ENCODE data around the gene GRIK2.

GRIK2 gene

DNA sequence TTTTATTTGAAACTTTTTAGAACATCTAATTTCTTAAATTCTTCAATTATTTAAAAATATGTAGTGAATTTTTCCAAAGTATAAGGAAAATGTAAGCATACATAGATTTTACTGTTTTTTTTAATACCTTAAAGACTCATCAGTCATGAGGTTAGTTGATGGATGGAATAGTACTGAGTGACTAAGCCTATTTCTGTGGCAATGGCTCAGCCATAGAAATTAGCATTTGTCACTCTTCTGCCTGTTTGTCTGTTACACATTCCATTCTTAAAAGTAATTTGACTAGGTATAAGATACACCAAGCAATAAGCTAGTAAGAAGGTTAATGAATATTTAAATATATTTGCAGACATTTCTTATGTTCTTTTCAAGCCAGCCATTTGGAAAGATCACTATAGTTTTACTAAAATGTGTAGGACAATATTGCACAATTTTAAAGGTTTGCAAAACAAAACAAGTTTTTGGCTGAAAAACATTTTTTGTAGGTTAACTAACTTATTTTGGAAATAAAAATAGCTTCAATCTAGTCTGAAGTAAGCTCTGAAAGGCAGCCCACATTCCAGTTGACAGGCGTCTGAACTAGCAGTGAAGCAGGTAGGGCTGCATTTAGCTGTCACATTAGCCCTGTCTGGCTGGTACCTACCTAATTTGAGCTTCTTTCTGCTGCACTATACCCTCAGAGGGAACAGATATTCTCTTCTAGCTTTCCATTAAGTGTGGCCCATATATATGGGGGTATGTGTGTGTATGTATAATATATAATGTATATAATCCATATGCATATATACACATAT lies 385.7 kb downstream of the GRIK2 start:
- DNase-seq (ENCODE audit: low read depth in 3 of 3) = no peak

DNA sequence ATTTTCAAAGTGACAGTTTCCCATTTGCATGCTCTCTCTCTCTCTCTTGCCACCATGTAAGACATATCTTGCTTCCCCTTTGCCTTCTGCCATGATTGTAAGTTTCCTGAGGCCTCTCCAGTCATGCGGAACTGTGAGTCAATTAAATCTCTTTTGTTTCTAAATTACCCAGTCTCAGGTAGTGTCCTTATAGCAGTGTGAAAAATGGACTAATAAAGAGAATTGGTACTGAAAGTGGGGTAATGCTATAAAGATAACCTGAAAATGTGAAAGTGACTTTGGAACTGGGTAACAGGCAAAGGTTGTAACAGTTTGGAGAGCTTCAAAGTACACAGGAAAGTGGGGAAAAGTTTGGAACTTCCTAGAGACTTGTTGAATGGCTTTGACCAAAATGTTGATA lies 389.8 kb downstream of the GRIK2 start:
- DNase-seq (ENCODE audit: low read depth in 3 of 3) = no peak

DNA sequence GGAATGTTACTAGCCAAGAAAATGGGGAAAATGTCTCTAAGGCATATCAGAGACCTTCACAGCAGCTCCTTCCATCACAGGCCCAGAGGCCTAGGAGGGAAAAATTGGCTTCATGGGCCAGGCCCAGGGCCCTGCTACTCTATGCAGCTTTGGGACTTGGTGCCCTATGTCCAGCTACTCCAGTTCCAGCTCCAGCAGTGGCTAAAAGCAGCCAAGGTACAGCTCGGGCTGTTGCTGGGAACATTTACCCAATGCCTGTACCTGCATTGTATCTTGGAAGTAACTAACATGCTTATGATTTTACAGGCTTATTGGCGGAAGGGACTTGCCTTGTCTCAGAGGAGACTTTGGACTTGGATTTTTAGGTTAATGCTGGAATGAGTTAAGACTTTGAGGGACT lies 390.6 kb downstream of the GRIK2 start:
- DNase-seq (ENCODE audit: low read depth in 3 of 3) = no peak

DNA sequence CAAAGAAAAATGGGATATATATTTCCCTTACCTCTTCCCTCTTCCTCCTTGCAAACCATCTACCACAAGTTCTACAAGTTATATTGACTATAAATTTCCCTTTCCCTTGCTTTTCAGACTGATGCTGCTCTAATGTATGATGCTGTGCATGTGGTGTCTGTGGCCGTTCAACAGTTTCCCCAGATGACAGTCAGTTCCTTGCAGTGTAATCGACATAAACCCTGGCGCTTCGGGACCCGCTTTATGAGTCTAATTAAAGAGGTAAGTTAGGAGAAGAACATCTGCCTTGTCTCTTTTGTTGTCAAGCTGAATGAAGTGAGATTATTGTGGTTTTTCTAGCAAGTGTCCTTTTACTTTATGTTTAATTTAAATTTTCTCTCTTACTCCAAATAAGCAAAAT lies 406.0 kb downstream of the GRIK2 start:
- no peak for DNase-seq (ENCODE audit: low read depth in 3 of 3)

DNA sequence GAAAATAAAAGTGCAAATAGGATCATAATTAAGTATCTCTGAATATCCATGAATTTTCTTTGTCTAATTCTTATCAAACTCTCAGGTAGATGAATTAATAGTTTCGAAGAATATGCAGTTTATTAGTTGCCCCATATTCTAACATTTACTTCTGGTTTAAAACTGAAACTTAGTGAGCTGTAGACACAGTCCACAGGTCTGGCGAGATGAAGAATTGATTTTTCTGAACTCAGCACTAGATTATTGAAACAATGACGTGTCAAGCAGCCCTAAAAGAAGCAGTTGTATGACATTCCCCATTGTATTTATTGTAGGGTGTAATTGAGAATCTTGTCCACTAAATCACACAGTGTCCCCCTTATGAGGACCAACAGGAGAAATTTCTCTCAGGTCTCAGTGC lies 407.1 kb downstream of the GRIK2 start:
- no peak for DNase-seq (ENCODE audit: low read depth in 3 of 3)

DNA sequence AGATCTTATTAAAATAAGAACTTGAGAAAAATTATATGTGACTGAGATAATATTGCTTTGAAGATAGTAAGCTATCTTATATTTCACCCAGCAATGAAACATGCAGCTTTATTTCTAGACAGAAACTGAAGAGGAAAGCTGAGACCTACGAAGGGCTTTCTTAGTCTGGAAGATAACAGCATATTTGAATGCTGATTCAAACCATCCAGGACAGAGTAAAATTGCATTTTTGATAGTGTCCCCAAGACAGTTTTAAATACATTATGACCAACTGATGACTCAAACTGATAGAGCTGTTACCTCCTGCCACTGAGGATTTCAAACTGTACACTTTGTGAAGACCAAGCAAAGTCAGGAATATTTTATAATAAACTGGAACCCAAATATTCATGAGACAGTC lies 409.6 kb downstream of the GRIK2 start:
- DNase-seq (ENCODE audit: low read depth in 3 of 3) = no peak

DNA sequence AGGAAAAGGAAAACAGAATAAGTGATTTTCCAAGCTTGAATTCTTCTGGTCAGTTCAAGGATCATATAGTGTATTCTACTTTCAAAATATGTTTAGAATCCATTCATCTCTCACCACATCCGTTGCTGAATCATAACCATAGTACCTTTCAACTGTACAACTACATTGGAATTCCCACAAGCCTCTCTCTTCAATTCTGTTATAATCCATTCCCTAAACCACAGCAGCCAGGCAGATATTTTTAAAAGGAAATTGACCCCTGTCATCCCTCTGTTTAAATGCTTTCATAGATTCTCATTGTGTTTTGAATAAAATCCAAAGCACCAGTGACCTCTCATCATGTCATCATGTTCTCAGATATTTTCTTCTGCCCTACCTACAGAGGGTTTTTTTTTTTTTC lies 412.7 kb downstream of the GRIK2 start:
- no peak for DNase-seq (ENCODE audit: low read depth in 3 of 3)

DNA sequence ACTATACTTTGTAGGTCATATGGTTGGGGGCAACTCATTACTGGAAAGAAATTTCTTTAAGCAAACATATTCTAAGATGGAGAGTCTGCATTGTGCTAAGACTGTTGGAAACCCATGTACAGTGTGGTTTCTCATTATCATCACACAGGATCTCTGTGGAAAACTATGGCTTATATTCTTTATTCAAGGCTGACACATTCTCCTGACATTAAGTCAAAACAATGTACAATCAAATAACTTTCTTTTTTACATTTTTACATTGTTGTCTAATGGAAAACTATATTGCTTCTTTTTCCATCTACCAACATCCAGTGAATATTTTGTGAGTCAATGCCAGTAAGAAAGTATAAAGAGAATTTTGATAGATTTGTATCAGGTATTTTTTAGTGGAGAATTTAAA lies 417.6 kb downstream of the GRIK2 start:
- no peak for DNase-seq (ENCODE audit: low read depth in 3 of 3)

DNA sequence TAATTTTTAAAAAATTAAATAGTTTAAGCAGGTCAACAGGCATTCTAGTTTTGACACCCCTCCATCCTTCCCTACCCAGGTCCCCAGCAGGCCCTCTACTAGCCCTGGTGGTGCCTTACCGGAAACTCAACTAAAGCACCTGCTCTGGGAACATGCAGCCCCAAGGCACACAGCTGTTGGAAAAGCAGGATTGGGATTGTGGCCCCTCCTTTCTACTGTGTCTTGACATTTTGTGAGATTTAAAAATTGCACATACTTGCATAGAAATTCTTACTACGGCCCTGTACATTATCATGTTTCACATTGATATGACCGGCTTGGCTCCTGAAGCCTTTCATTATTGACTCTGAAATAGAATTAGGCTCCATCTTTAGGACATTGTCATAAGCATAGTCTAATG lies 423.2 kb downstream of the GRIK2 start:
- DNase-seq (ENCODE audit: low read depth in 3 of 3) = no peak

DNA sequence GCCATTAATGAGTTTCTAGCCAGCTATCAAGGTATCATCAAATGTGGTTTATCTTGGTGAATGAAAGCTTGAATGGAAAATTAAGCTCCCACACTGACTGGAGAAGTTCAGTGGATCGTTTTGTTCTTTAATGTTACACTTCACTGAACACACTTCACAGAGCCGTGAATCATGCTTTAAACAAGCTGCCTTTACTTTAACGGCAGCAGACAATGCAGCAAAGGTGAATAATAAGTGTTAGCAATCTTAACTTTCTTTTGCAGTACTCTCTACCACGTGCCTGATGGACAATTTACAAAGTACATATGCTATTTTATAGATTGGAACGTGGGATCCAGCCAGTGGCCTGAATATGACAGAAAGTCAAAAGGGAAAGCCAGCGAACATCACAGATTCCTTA lies 424.5 kb downstream of the GRIK2 start:
- DNase-seq (ENCODE audit: low read depth in 3 of 3) = no peak

DNA sequence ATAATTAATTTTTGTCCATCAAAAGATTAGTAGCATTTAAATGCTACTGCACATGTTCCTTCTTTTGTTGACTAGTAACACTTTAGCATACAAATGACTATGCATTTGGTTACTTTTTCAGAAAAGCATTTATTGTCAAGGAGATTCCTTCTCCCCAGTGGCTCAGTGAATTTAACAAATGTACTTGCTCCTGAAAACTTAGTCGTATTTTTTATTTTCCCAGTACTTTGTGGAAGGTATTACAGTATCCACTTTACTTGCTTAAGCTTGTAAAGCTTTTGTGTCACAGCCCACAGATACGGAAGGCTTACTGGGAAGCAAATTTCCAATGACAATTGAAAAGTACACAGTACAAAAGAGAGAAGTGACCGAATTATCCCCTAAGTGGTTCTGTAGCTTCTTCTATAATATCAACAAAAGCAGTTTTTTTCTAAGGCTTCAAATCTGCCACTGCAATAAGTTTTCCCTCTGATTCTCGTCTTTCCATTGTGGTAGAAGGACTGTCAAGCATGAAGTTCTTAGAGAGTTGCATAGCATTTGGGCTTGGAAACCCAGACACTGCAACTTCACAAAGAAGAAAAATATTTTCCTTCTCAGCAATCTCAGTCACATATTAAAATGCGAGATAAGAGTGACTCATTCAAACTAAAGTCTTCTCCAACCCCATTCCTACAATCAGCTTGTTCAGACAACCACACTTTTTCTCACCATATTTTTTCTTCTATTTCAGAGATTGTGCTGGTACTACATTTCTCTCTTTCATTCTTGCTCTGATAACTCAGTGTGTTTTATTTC lies 431.2 kb downstream of the GRIK2 start:
- DNase-seq (ENCODE audit: low read depth in 3 of 3) = no peak

DNA sequence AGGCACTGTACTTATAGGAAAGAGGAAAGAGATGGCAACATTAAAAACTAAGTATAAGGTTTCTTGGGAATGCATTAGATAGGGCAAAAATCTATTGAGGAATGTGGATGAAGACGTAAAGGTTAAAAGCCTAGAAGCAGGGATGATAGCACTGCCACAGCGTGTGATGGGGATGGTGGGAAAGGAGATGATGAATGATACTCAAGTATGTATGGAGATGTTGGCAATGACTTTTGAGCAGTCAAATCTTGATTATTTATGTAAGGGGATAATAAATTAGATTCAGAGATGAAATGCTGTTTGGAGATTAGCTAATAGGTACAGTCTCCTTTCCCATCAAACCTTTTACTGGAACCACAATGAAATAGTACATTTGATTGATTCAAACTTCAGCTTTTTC lies 432.8 kb downstream of the GRIK2 start:
- no peak for DNase-seq (ENCODE audit: low read depth in 3 of 3)

DNA sequence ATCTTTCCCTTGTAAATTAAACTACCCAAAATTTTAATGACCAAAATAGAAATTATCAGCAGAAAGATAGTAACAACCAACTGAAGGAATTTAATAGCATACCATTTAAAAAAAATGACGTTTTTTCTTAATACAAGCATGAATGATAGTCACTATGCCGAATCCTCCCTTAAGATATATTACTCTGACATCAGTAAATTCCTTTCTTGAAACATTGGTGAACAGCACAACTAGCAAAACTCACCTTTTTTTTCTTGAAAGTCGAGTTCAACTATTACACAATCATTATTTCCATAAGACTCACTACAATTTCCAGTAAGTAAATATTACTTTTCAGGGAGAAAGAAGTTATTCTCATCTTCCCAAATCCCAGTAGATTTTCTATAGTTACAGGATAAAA lies 433.2 kb downstream of the GRIK2 start:
- DNase-seq (ENCODE audit: low read depth in 3 of 3) = no peak

DNA sequence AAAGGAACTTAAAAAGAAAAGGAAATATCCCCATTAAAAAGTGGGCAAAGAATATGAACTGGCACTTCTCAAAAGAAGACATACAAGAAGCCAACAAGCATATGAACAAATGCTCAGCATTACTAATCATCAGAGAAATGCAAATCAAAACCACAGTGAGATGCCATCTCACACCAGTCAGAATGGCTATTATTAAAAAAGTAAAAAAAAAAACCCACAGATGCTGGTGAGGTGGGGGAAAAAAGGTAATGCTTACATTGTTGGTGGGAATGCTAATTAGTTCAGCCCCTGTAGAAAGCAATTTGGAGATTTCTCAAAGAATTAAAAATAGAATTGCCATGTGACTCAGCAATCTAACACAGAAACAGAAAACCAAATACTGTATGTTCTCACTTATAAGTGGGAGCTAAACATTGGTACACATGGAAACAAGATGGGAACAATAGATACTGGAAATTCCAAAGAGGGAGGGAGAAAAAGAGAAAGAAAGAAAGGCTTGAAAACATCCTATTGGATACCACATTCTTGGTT lies 437.1 kb downstream of the GRIK2 start:
- DNase-seq (ENCODE audit: low read depth in 3 of 3) = no peak

DNA sequence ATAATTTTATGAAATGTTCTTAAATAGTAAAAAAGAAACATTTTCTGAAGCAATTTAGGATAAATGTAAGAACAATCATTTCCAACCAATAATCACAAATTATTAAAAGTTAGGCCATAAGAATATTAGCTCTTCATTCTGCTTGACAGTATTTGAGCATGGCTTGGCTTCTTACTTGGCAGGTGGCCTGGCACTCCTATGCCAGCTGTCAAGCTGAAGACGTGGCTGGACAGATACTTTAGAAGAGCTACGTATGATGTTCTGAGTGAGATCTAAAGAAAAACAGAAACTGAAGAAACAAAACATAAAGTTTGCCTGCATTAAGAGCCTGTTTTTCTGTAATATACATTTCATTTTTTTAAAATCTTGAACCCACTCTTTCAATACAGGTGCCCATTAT lies 438.9 kb downstream of the GRIK2 start:
- DNase-seq (ENCODE audit: low read depth in 3 of 3) = no peak

DNA sequence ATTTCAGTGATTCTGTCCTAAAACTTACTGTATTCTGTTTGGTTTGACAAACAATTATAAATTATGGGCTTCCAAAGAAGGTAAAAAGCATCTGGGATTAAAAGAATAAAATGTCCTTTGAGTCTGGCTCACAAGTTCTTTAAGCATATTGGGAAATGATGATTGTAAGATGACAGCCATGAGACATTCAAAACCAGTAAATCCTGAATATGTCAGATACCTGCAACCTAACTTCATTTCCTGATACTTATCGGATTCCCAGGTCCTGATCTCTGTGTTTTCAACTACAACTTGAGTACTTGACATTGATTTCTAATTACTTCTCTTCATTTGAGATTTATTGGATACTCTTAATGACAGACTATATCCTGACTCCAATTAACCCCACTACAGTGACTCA lies 446.6 kb downstream of the GRIK2 start:
- no peak for DNase-seq (ENCODE audit: low read depth in 3 of 3)

DNA sequence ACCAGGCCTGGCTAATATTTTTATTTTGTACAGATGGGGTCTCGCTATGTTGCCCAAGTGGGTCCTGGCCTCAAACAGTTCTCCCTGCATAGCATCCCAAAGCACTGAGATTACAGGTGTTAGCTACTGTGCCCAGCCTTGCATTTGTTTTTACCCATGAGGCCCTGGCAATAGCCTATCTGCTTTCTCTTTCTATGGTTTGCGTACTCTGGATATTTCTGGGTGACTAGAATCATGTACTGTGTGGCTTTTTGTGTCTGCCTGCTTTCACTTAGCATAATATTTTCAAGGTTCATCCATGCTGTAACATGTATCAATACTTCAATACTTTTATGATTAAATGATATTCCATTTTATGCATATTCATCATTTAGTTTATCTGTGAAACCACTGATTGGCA lies 451.7 kb downstream of the GRIK2 start:
- no peak for DNase-seq (ENCODE audit: low read depth in 3 of 3)

DNA sequence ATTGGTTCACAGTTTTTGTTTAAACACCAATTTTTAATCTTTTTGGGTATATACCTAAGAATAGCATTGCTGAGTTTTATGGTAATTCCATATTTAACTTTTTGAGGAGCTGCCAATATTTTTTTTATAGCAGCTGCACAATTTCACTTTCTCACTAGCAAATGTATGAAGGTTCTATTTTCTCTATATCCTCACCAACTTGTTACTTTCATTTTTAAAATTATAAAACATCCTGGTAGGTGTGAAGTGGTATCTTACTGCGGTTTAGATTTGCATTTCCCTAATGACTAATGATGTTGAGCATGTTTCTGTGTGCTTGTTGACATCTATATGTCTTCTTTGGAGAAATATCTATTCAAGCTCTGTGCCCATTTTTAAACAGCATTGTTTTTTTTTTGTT lies 452.1 kb downstream of the GRIK2 start:
- DNase-seq (ENCODE audit: low read depth in 3 of 3) = no peak

DNA sequence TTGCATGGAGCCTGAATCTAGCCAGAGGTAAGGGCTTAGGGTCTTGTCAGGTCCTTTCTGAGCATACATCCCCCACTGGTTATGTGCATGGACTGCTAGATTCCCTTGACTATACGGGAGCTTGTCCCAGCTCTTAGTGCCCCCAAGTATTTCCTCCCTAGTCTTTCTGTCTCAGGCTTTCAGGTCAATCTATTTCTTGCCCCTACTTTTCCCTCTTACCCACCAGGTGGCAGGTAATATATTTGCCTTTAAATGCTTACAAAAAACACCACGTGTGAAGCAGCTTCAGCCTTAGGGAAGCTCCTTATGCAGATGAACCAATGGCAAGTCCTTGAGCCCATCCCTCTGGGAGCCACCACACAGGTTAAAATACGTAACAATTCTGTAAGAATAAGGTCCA lies 454.2 kb downstream of the GRIK2 start:
- DNase-seq (ENCODE audit: low read depth in 3 of 3) = no peak

DNA sequence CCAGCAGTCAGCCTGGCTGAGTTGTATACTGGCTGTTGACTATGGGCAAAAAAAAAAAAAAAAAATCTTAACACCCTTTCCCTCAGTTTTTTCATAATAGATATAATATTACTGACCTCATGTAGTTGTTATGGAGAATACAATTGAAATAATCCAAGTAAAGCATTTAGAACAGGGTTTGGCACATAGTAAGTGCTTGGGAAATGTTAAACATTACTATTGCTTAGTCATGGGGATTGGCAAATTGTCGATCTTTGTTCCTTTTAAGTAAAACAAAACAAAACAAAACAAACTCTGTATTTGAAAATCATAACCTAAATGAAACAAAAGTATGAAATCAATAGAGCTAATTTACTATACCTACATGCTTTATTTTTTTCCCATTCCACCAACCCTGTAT lies 458.4 kb downstream of the GRIK2 start:
- DNase-seq (ENCODE audit: low read depth in 3 of 3) = no peak

DNA sequence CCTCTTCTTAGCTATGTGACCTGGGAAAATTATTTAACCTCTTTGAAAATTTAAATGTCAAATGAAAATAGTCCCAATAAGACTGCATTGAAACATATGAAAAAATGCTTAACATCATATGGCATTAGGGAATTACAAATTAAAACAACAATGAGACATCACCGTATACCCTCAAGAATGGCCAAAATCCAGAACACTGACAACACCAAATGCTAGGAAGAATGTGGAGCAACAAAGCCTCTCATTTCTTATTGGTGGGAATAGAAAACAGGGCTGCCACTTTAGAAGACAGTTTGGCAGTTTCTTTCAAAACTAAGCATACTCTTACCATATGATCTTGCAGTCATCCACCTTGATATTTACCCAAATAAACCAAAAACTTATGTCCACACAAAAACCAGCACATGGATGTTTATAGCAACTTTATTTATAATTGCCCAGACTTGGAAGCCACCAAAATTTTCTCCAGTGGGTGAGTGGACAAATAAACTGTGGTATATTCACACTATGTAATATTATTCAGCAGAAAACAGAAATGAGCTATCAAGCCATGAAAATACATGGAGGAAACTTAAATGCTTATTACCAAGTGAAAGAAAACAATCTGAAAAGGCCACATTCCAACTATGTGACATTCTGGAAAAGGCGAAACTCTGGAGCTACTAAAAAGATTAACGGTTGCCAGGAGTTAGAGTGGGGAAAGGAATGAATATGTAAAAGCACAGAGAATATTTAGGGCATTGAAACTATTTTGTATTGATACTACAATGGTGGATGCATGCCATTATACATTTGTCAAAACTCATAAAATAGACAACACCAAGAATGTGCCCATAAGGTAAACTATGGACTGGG lies 459.9 kb downstream of the GRIK2 start:
- DNase-seq (ENCODE audit: low read depth in 3 of 3) = no peak

DNA sequence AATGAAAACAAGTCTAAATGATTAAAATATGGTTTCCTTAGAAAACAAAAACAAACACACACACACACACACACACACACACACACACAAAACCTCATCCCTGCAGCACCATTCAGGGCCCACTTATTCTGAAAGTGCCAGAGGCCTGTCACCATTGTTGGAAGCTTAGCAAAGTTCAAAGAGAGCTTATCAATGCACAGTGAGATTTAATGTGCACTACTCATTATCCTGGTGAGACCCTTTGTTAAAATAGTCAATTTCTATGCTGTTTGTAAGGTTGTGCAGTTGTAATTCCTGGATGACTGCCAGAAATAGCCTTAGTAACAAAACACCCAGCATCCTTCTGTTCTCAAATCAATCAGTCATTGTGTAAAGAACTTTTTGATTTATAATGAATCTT lies 482.9 kb downstream of the GRIK2 start:
- DNase-seq (ENCODE audit: low read depth in 3 of 3) = no peak
